GM12801 (cell line): ENCODE results near the gene OGA.

Source experiments
- CTCF ChIP-seq: IDR thresholded peaks from one replicate; pipeline ENCODE4 v1.5.1; 2011; ENCODE audit warnings: control low read depth; ENCODE audit not compliant: insufficient read length; ENCODE audit errors: extremely low read depth

OGA gene

GRCh38 chr10:101850749-101851148 lies 32.5 kb upstream of the OGA start:
- no peak for TF ChIP-seq CTCF

GRCh38 chr10:101848894-101849351 lies 30.7 kb upstream of the OGA start:
- no peak for TF ChIP-seq CTCF

- no peak for TF ChIP-seq CTCF
Measured at GRCh38 chr10:101848408-101848807, 30.2 kb upstream of the OGA start.

- no peak for TF ChIP-seq CTCF
Measured at GRCh38 chr10:101845893-101846292, 27.6 kb upstream of the OGA start.

GRCh38 chr10:101843032-101844021 lies 25.1 kb upstream of the OGA start, which contains the start of gene KCNIP2:
KCNIP2 (minus strand) TSS chr10:101843800; CDS start chr10:101843568, 232 bp downstream.
- no peak for TF ChIP-seq CTCF

GRCh38 chr10:101841826-101842225 lies 23.6 kb upstream of the OGA start:
- no peak for TF ChIP-seq CTCF

GRCh38 chr10:101840741-101841453 lies 22.7 kb upstream of the OGA start:
- TF ChIP-seq CTCF = peak; percentile 76
